Measurements from ENCODE around the gene DCLK1. TPM values are rescaled to one million over a fixed set of nuclear protein-coding genes. Genes with fewer than 3 reads are reported as not detected.

Gene DCLK1
- total RNA-seq, 1 experiment from 2014 or later = 0.10 TPM

GRCh38 chr13:35940734-35941133 lies 190.4 kb downstream of the DCLK1 start:
- BruUV-seq (replicated peaks) = no TSS peak
- TF ChIP-seq SIN3A (IDR thresholded peaks at IDR 0.05; ENCODE audit: low read depth) (no peak), JUND (IDR thresholded peaks at IDR 0.05) (no peak), MAX (IDR thresholded peaks at IDR 0.05) (no peak), ZNF274 (IDR thresholded peaks at IDR 0.05; ENCODE audit: low read depth, low read length) (no peak), POLR2A (IDR thresholded peaks at IDR 0.05; ENCODE audit: borderline replicate concordance, extremely low read depth, insufficient read depth, insufficient read length) (no peak), SP1 (IDR thresholded peaks at IDR 0.05; ENCODE audit: low read depth) (no peak), ELF1 (IDR thresholded peaks at IDR 0.05; ENCODE audit: borderline replicate concordance, low read depth) (no peak), CTCF (IDR thresholded peaks at IDR 0.05 in 2 of 3, conservative IDR thresholded peaks at IDR 0.05 in 1 of 3; ENCODE audit: borderline replicate concordance in 1 of 3, insufficient read depth in 1 of 3, low read depth in 2 of 3, low read length in 2 of 3) (no peak), ZBTB33 (IDR thresholded peaks at IDR 0.05; ENCODE audit: extremely low read depth, insufficient replicate concordance, low read length) (no peak), ZFX (IDR thresholded peaks at IDR 0.05) (no peak), CBX3 (IDR thresholded peaks at IDR 0.05; ENCODE audit: low read depth) (no peak), YY1 (IDR thresholded peaks at IDR 0.05; ENCODE audit: extremely low read depth, insufficient replicate concordance, low read depth, low read length) (no peak), POLR2AphosphoS5 (IDR thresholded peaks at IDR 0.05; ENCODE audit: low read depth, low read length) (no peak), EGR1 (IDR thresholded peaks at IDR 0.05; ENCODE audit: low read depth) (no peak), CEBPB (IDR thresholded peaks at IDR 0.05; ENCODE audit: low read depth) (no peak), EZH2phosphoT487 (IDR thresholded peaks at IDR 0.05; ENCODE audit: borderline replicate concordance) (no peak), TCF7L2 (IDR thresholded peaks at IDR 0.05; ENCODE audit: borderline replicate concordance, extremely low read depth, insufficient read depth, insufficient read length) (no peak), ATF3 (IDR thresholded peaks at IDR 0.05) (no peak), RAD21 (IDR thresholded peaks at IDR 0.05; ENCODE audit: low read depth) (no peak)
- TF ChIP-seq, protein P1, sequence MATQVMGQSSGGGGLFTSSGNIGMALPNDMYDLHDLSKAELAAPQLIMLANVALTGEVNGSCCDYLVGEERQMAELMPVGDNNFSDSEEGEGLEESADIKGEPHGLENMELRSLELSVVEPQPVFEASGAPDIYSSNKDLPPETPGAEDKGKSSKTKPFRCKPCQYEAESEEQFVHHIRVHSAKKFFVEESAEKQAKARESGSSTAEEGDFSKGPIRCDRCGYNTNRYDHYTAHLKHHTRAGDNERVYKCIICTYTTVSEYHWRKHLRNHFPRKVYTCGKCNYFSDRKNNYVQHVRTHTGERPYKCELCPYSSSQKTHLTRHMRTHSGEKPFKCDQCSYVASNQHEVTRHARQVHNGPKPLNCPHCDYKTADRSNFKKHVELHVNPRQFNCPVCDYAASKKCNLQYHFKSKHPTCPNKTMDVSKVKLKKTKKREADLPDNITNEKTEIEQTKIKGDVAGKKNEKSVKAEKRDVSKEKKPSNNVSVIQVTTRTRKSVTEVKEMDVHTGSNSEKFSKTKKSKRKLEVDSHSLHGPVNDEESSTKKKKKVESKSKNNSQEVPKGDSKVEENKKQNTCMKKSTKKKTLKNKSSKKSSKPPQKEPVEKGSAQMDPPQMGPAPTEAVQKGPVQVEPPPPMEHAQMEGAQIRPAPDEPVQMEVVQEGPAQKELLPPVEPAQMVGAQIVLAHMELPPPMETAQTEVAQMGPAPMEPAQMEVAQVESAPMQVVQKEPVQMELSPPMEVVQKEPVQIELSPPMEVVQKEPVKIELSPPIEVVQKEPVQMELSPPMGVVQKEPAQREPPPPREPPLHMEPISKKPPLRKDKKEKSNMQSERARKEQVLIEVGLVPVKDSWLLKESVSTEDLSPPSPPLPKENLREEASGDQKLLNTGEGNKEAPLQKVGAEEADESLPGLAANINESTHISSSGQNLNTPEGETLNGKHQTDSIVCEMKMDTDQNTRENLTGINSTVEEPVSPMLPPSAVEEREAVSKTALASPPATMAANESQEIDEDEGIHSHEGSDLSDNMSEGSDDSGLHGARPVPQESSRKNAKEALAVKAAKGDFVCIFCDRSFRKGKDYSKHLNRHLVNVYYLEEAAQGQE (IDR thresholded peaks at IDR 0.05; ENCODE audit: low read depth) = no peak
- ATAC-seq (no peak), DNase-seq (ENCODE audit: low read depth, low spot score) (no peak)
- no peak overlapping the region for H3K4me3 ChIP-seq (replicated peaks in 1 of 2; ENCODE audit: low read depth in 1 of 2, low read length in 2 of 2)
- RAD21 ChIA-PET (ENCODE audit: low non-redundant PET in 1 of 2, low total read pairs in 2 of 2, uncharacterized antibody in 2 of 2, unreplicated experiment in 2 of 2) = no interaction called here
- no peaks in the 10 kb centered on the region for H3K9me3 ChIP-seq (ENCODE audit: control insufficient read depth in 1 of 2, insufficient read depth in 1 of 2, low read depth in 1 of 2, low read length in 2 of 2)
- H2AFZ ChIP-seq (ENCODE audit: low read depth, low read length, poor library complexity, severe bottlenecking) = no peak overlapping the region
- H4K20me1 ChIP-seq (ENCODE audit: insufficient read depth) = no peaks in the 10 kb centered on the region
- CTCF ChIA-PET = no interaction called here
- intact Hi-C loops (cut with micrococcal nuclease) = no loop called here
- H3K36me3 ChIP-seq (ENCODE audit: control insufficient read depth in 1 of 2, insufficient read depth in 2 of 2, low read length in 2 of 2) = no peaks in the 10 kb centered on the region
- no peak overlapping the region for H3K27ac ChIP-seq (ENCODE audit: low read depth, low read length)
- no peak overlapping the region for H3K4me2 ChIP-seq (ENCODE audit: low read length)
- no peaks in the 10 kb centered on the region for H3K4me1 ChIP-seq (ENCODE audit: control insufficient read depth in 1 of 2, insufficient read depth in 2 of 2, low read length in 2 of 2)
- no peaks in the 10 kb centered on the region for H3K9me2 ChIP-seq (ENCODE audit: insufficient read depth)
- H3K9ac ChIP-seq (ENCODE audit: low read length) = no peak overlapping the region
- no peaks in the 10 kb centered on the region for H3K79me2 ChIP-seq (ENCODE audit: insufficient read depth, low read length)
- POLR2A ChIA-PET = no interaction called here
- no peaks in the 10 kb centered on the region; the same call in 1 of the 2 replicates for H3K27me3 ChIP-seq (ENCODE audit: insufficient read depth, low read length)
